ENCODE measurements around the gene PLIN3. TPM values are rescaled to one million over a fixed set of nuclear protein-coding genes. Genes with fewer than 3 reads are reported as not detected.
A peak's percentile ranks its signal among the peaks of the same experiment; 100 is the strongest.
"Not testable (repeated sequence)": the region's sequence is repeated elsewhere in the genome, so short reads cannot be mapped to it uniquely, and the experiment has no call there.

Gene PLIN3
- total RNA-seq, 1 experiment from 2014 or later, result 207 TPM

GRCh38 chr19:4794971-4795370 lies 72.5 kb downstream of the PLIN3 start:
- intact Hi-C loops (cut with micrococcal nuclease), result no loop called here
- H4K20me1 ChIP-seq (ENCODE audit: insufficient read depth), result peaks cover 6% of the 10 kb centered on the region; the same call in 1 of the 2 replicates
- H3K9ac ChIP-seq (ENCODE audit: low read length), result no peak overlapping the region
- H2AFZ ChIP-seq (ENCODE audit: low read depth, low read length, poor library complexity, severe bottlenecking), result no peak overlapping the region
- H3K79me2 ChIP-seq (ENCODE audit: insufficient read depth, low read length), result peaks cover 58% of the 10 kb centered on the region
- no TSS peak for BruUV-seq (replicated peaks)
- no peak overlapping the region for H3K4me3 ChIP-seq (replicated peaks in 1 of 2; ENCODE audit: low read depth in 1 of 2, low read length in 2 of 2)
- H3K27ac ChIP-seq (ENCODE audit: low read depth, low read length), result no peak overlapping the region; the same call in 1 of the 2 replicates
- peaks cover 11 to 19% of the 10 kb centered on the region in 2 experiments for H3K4me1 ChIP-seq (ENCODE audit: control insufficient read depth in 1 of 2, insufficient read depth in 2 of 2, low read length in 2 of 2)
- H3K9me3 ChIP-seq (ENCODE audit: control insufficient read depth in 1 of 2, insufficient read depth in 1 of 2, low read depth in 1 of 2, low read length in 2 of 2), result no peaks in the 10 kb centered on the region
- H3K9me2 ChIP-seq (ENCODE audit: insufficient read depth), result no peaks in the 10 kb centered on the region
- ChIA-PET POLR2A (no interaction called here), RAD21 (ENCODE audit: low non-redundant PET in 1 of 2, low total read pairs in 2 of 2, uncharacterized antibody in 2 of 2, unreplicated experiment in 2 of 2) (no interaction called here), CTCF (no interaction called here)
- peaks cover 10 to 25% of the 10 kb centered on the region in 2 experiments; a peak in 3 of 4 replicates for H3K36me3 ChIP-seq (ENCODE audit: control insufficient read depth in 1 of 2, insufficient read depth in 2 of 2, low read length in 2 of 2)
- TF ChIP-seq EGR1 (IDR thresholded peaks at IDR 0.05; ENCODE audit: low read depth), result no peak
- no peak for TF ChIP-seq ELF1 (IDR thresholded peaks at IDR 0.05; ENCODE audit: borderline replicate concordance, low read depth)
- TF ChIP-seq POLR2A (IDR thresholded peaks at IDR 0.05; ENCODE audit: borderline replicate concordance, extremely low read depth, insufficient read depth, insufficient read length), result no peak
- no peak for TF ChIP-seq YY1 (IDR thresholded peaks at IDR 0.05; ENCODE audit: extremely low read depth, insufficient replicate concordance, low read depth, low read length)
- TF ChIP-seq POLR2AphosphoS5 (IDR thresholded peaks at IDR 0.05; ENCODE audit: low read depth, low read length), result no peak
- TF ChIP-seq SIN3A (IDR thresholded peaks at IDR 0.05; ENCODE audit: low read depth), result no peak
- no peak for TF ChIP-seq SP1 (IDR thresholded peaks at IDR 0.05; ENCODE audit: low read depth)
- TF ChIP-seq ZNF274 (IDR thresholded peaks at IDR 0.05; ENCODE audit: low read depth, low read length), result no peak
- TF ChIP-seq CTCF (IDR thresholded peaks at IDR 0.05 in 2 of 3, conservative IDR thresholded peaks at IDR 0.05 in 1 of 3; ENCODE audit: borderline replicate concordance in 1 of 3, insufficient read depth in 1 of 3, low read depth in 2 of 3, low read length in 2 of 3), result no peak
- no peak for TF ChIP-seq RAD21 (IDR thresholded peaks at IDR 0.05; ENCODE audit: low read depth)
- no peak for TF ChIP-seq EZH2phosphoT487 (IDR thresholded peaks at IDR 0.05; ENCODE audit: borderline replicate concordance)
- TF ChIP-seq TCF7L2 (IDR thresholded peaks at IDR 0.05; ENCODE audit: borderline replicate concordance, extremely low read depth, insufficient read depth, insufficient read length), result no peak
- TF ChIP-seq CBX3 (IDR thresholded peaks at IDR 0.05; ENCODE audit: low read depth), result no peak
- TF ChIP-seq CEBPB (IDR thresholded peaks at IDR 0.05; ENCODE audit: low read depth), result no peak
- no peak for TF ChIP-seq FOSL1 (IDR thresholded peaks at IDR 0.05; ENCODE audit: low read depth)
- TF ChIP-seq REST (IDR thresholded peaks at IDR 0.05; ENCODE audit: low read depth), result no peak
- no peaks in the 10 kb centered on the region for H3K27me3 ChIP-seq (ENCODE audit: insufficient read depth, low read length)
- no peak overlapping the region for H3K4me2 ChIP-seq (ENCODE audit: low read length)
- DNase-seq (ENCODE audit: low read depth, low spot score), result no peak
- ATAC-seq, result no peak

- intact Hi-C loops (cut with micrococcal nuclease); H2AFZ ChIP-seq (ENCODE audit: low read depth, low read length, poor library complexity, severe bottlenecking); H3K9me3 ChIP-seq (ENCODE audit: control insufficient read depth in 1 of 2, insufficient read depth in 1 of 2, low read depth in 1 of 2, low read length in 2 of 2); BruUV-seq (replicated peaks); CTCF ChIA-PET; POLR2A ChIA-PET; H4K20me1 ChIP-seq (ENCODE audit: insufficient read depth); H3K9me2 ChIP-seq (ENCODE audit: insufficient read depth); RAD21 ChIA-PET (ENCODE audit: low non-redundant PET in 1 of 2, low total read pairs in 2 of 2, uncharacterized antibody in 2 of 2, unreplicated experiment in 2 of 2); H3K27ac ChIP-seq (ENCODE audit: low read depth, low read length); DNase-seq (ENCODE audit: low read depth, low spot score); ATAC-seq; H3K27me3 ChIP-seq (ENCODE audit: insufficient read depth, low read length): not testable (repeated sequence)
- Histone ChIP-seq H3K79me2 (ENCODE audit: insufficient read depth, low read length) (peaks cover 58% of the 10 kb centered on the region), H3K4me3 (replicated peaks in 1 of 2; ENCODE audit: low read depth in 1 of 2, low read length in 2 of 2) (peak overlapping the region in 1 of 2 experiments; percentile 87; a peak in 2 of 4 replicates), H3K4me2 (ENCODE audit: low read length) (peak overlapping the region; percentile 98), H3K36me3 (ENCODE audit: control insufficient read depth in 1 of 2, insufficient read depth in 2 of 2, low read length in 2 of 2) (peaks cover 10 to 25% of the 10 kb centered on the region in 2 experiments; a peak in 3 of 4 replicates), H3K9ac (ENCODE audit: low read length) (peak overlapping the region; percentile 97), H3K4me1 (ENCODE audit: control insufficient read depth in 1 of 2, insufficient read depth in 2 of 2, low read length in 2 of 2) (peaks cover 12 to 19% of the 10 kb centered on the region in 2 experiments)
Measured at GRCh38 chr19:4793278-4793677, 74.2 kb downstream of the PLIN3 start.
